Neuronal stem cell (in vitro differentiated cells): Measurements from ENCODE around the gene NCAM2.

Experiments used
- DNase-seq: peaks from one replicate; pipeline ENCODE4 v3.0.0-alpha.2; 2013; ENCODE audit warnings: low spot score
- H2AFZ ChIP-seq: one replicate; pipeline ENCODE4 v1.6.1; 2013; ENCODE audit warnings: mild to moderate bottlenecking, low read length, inconsistent platforms
- H2AK5ac ChIP-seq: 2 replicates; pipeline ENCODE4 v1.6.1; 2013; ENCODE audit warnings: low read depth, mild to moderate bottlenecking, inconsistent platforms, low read length, moderate library complexity, mixed read lengths
- H2BK120ac ChIP-seq: 2 replicates; pipeline ENCODE4 v1.6.1; 2013; ENCODE audit warnings: low read depth, mild to moderate bottlenecking, inconsistent platforms, low read length, moderate library complexity, mixed read lengths
- H2BK12ac ChIP-seq: one replicate; pipeline ENCODE4 v1.6.1; 2013; ENCODE audit warnings: low read length, inconsistent platforms
- H2BK15ac ChIP-seq: 2 replicates; pipeline ENCODE4 v1.6.1; 2013; ENCODE audit warnings: mild to moderate bottlenecking, low read length, inconsistent platforms, mixed read lengths
- H2BK5ac ChIP-seq: one replicate; pipeline ENCODE4 v1.6.1; 2013; ENCODE audit warnings: inconsistent platforms, mild to moderate bottlenecking, low read length, moderate library complexity
- H3K14ac ChIP-seq: one replicate; pipeline ENCODE4 v1.6.1; 2013; ENCODE audit warnings: low read length, inconsistent platforms
- H3K18ac ChIP-seq: 2 replicates; pipeline ENCODE4 v1.6.1; 2013; ENCODE audit warnings: low read length, inconsistent platforms
- H3K23ac ChIP-seq: 2 replicates; pipeline ENCODE4 v1.6.1; 2013; ENCODE audit warnings: low read depth, mild to moderate bottlenecking, mixed read lengths, low read length, inconsistent platforms; ENCODE audit not compliant: poor library complexity
- H3K27ac ChIP-seq: replicated peaks from 3 replicates; pipeline ENCODE4 v1.5.1; 2013; ENCODE audit warnings: low read length, inconsistent platforms
- H3K27me3 ChIP-seq, 3 experiments: 2 replicates each; pipeline ENCODE4 v1.6.1; 2013; ENCODE audit warnings: low read length in 3 of 3, mild to moderate bottlenecking in 2 of 3, inconsistent platforms in 1 of 3, low read depth in 1 of 3, mixed read lengths in 1 of 3, moderate library complexity in 1 of 3; ENCODE audit not compliant: control insufficient read depth in 3 of 3, insufficient read depth in 3 of 3
- H3K36me3 ChIP-seq, 2 donors: replicated peaks in 1 of 2; 2 replicates each; pipeline ENCODE4 v1.6.1; 2013; ENCODE audit warnings: low read length in 2 of 2; ENCODE audit not compliant: control insufficient read depth in 2 of 2, insufficient read depth in 2 of 2
- H3K4ac ChIP-seq: 2 replicates; pipeline ENCODE4 v1.6.1; 2013; ENCODE audit warnings: inconsistent platforms, mild to moderate bottlenecking, low read length, moderate library complexity
- H3K4me1 ChIP-seq, 2 donors: 1 replicate in 1 of 2; 2 replicates in 1 of 2; pipeline ENCODE4 v1.6.1; 2013; ENCODE audit warnings: low read length in 2 of 2, low read depth in 1 of 2; ENCODE audit not compliant: control insufficient read depth in 2 of 2, insufficient read depth in 1 of 2
- H3K4me2 ChIP-seq: one replicate; pipeline ENCODE4 v1.6.1; 2013; ENCODE audit warnings: mild to moderate bottlenecking, low read length, inconsistent platforms; ENCODE audit not compliant: insufficient read depth, poor library complexity, severe bottlenecking
- H3K4me3 ChIP-seq, 2 donors: 2 replicates each; pipeline ENCODE4 v1.5.1; 2013; ENCODE audit warnings: low read length in 2 of 2, mild to moderate bottlenecking in 2 of 2, inconsistent platforms in 1 of 2, moderate library complexity in 1 of 2
- H3K79me1 ChIP-seq: one replicate; pipeline ENCODE4 v1.6.1; 2013; ENCODE audit warnings: low read depth, mild to moderate bottlenecking, inconsistent platforms, low read length, moderate library complexity
- H3K9ac ChIP-seq: one replicate; pipeline ENCODE4 v1.6.1; 2013; ENCODE audit warnings: mild to moderate bottlenecking, low read depth, low read length, inconsistent platforms; ENCODE audit not compliant: poor library complexity
- H3K9me3 ChIP-seq, 2 donors: replicated peaks in 1 of 2; 2 replicates each; pipeline versions ENCODE3 to v1.6.1; 2013; ENCODE audit warnings: low read length in 2 of 2, mild to moderate bottlenecking in 2 of 2, inconsistent platforms in 1 of 2, low read depth in 1 of 2, mixed read lengths in 1 of 2, moderate library complexity in 1 of 2; ENCODE audit not compliant: control insufficient read depth in 2 of 2, insufficient read depth in 1 of 2
- H4K8ac ChIP-seq: one replicate; pipeline ENCODE4 v1.6.1; 2013; ENCODE audit warnings: low read depth, mild to moderate bottlenecking, inconsistent platforms, low read length, moderate library complexity
- H4K91ac ChIP-seq: one replicate; pipeline ENCODE4 v1.6.1; 2013; ENCODE audit warnings: low read length, low read depth, mild to moderate bottlenecking, inconsistent platforms; ENCODE audit not compliant: poor library complexity
- WGBS, 2 donors: extraction: QIAGEN DNeasy Blood & Tissue Kit; methylation state at CpG; one replicate each; pipeline ENCODE4 v1.1.7; 2013; ENCODE audit warnings: missing lambda C conversion rate in 2 of 2, mixed read lengths in 1 of 2; ENCODE audit not compliant: insufficient read length in 2 of 2, insufficient replicate concordance in 1 of 2; ENCODE audit errors: extremely low coverage in 2 of 2; 5-methylcytosine and 5-hydroxymethylcytosine counted together

NCAM2 gene

DNA sequence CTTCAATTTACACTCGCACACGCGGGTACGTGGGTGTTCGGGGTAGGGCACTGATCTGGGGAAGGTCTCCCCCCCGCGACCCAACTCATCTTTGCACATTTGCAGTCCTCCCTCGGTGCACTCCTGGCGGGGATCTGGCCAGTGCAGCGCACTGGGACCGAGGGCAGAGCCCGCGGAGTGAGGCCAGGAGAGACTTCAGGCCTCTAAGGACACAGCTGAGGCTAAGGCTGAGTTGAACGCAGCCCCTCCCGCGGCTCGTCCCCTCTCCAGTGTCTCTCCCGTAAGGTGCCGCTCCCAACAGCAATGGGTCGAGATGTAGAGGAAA, 936 bp upstream of the NCAM2 start:
- Histone ChIP-seq H3K23ac (peak overlapping the region; percentile 17), H3K4me3 (peak overlapping the region; percentile 57 to 88), H3K27me3 (peaks cover 0 to 11% (median 8%) of the 10 kb centered on the region in 3 experiments), H3K9me3 (no peaks in the 10 kb centered on the region), H2BK120ac (no peak overlapping the region), H3K4me1 (no peaks in the 10 kb centered on the region), H3K14ac (no peak overlapping the region), H3K36me3 (no peaks in the 10 kb centered on the region), H2BK12ac (no peak overlapping the region), H2AK5ac (no peak overlapping the region), H2BK5ac (peak overlapping the region; percentile 93), H3K79me1 (no peaks in the 10 kb centered on the region), H3K4ac (no peak overlapping the region), H3K9ac (peak overlapping the region; percentile 7), H4K8ac (no peak overlapping the region), H3K27ac (no peak overlapping the region), H2AFZ (peak overlapping the region; percentile 95), H2BK15ac (no peak overlapping the region), H3K18ac (peak overlapping the region; percentile 95), H3K4me2 (peak overlapping the region; percentile 93), H4K91ac (no peak overlapping the region)
- WGBS, 2 donors = no CpG with 5 or more reads among the region's 20 CpGs
- peak; percentile 20 for DNase-seq

DNA sequence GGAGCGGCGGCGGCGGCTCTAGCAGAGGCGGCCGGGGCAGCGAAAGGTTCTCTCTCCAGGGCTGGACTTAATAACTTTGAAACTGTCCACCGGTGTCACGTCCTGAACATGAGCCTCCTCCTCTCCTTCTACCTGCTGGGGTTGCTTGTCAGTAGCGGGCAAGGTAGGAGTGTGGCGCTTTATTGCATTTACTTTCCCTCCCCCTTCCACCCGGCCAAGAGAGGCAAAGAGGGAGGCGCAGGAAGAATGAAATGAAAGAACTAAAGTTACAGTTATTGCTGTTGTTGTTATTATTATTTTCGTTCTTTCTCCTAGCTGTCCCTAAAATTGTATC, 214 bp downstream of the NCAM2 start:
- DNase-seq = no peak
- Histone ChIP-seq H3K4ac (no peak overlapping the region), H4K8ac (no peak overlapping the region), H3K9ac (no peak overlapping the region), H3K4me3 (peak overlapping the region; percentile 57 to 79), H2BK120ac (no peak overlapping the region), H3K9me3 (no peaks in the 10 kb centered on the region), H2AFZ (peak overlapping the region; percentile 95), H3K18ac (no peak overlapping the region), H3K14ac (no peak overlapping the region), H3K27ac (no peak overlapping the region), H2BK15ac (no peak overlapping the region), H3K36me3 (no peaks in the 10 kb centered on the region), H4K91ac (no peak overlapping the region), H2AK5ac (no peak overlapping the region), H2BK5ac (no peak overlapping the region), H2BK12ac (no peak overlapping the region), H3K4me2 (peak overlapping the region; percentile 94), H3K27me3 (peaks cover 0 to 11% (median 8%) of the 10 kb centered on the region in 3 experiments), H3K4me1 (no peaks in the 10 kb centered on the region), H3K79me1 (no peaks in the 10 kb centered on the region), H3K23ac (no peak overlapping the region)
- WGBS, 2 donors = no CpG with 5 or more reads among the region's 14 CpGs

DNA sequence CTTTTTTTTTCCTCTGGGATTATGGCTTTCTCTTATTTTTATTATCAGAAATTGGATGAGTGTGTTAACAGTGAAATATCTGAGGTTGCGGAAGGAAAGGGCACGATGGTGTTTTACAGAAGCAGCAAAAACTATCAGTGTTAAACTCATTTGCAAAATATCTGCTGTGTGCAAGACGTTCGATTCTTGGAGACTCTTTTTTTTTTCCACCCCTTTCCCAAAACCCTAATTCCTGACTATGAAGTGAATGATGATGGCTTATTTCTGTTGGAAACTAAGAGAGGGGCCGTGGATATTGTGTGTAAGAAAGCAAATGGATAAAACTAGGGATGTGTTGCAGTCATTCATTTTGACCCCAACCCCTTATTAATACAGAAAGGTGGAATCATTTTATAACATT, 677 bp downstream of the NCAM2 start:
- Histone ChIP-seq H2AK5ac (no peak overlapping the region), H3K36me3 (no peaks in the 10 kb centered on the region), H4K8ac (no peak overlapping the region), H3K14ac (no peak overlapping the region), H2AFZ (peak overlapping the region; percentile 95), H3K27me3 (peaks cover 0 to 11% (median 8%) of the 10 kb centered on the region in 3 experiments), H3K23ac (no peak overlapping the region), H3K79me1 (no peaks in the 10 kb centered on the region), H3K9me3 (no peaks in the 10 kb centered on the region), H3K9ac (no peak overlapping the region), H3K4me2 (peak overlapping the region; percentile 94), H3K4me1 (no peaks in the 10 kb centered on the region), H3K4ac (no peak overlapping the region), H4K91ac (no peak overlapping the region), H3K4me3 (peak overlapping the region in 1 of 2 donors; percentile 57), H3K27ac (no peak overlapping the region), H2BK15ac (no peak overlapping the region), H2BK120ac (no peak overlapping the region), H2BK12ac (no peak overlapping the region), H3K18ac (no peak overlapping the region), H2BK5ac (no peak overlapping the region)
- no peak for DNase-seq
- WGBS, 2 donors = no CpG with 5 or more reads among the region's 5 CpGs

DNA sequence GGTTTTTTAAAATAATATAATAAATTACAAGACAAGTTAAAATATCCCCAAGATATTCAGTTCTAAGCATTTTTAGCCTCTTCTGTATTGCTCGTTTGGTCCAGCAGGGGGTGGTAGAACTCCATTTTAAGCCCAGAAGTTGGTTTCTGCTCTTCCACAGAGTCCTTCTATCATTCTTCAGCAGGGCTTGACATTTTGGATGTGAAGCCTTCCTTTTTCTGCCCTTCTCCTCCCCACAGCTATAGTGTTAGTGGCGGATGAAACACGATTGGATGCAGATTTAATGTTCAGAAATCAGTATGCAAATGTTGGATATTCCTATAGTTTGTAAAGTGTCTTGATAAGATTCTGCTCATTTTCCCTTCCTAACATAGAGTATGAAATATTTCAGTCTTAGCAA, 1.4 kb downstream of the NCAM2 start:
- Histone ChIP-seq H3K9me3 (no peaks in the 10 kb centered on the region), H3K18ac (no peak overlapping the region), H4K8ac (no peak overlapping the region), H3K4me2 (no peak overlapping the region), H3K14ac (no peak overlapping the region), H3K79me1 (no peaks in the 10 kb centered on the region), H2BK12ac (no peak overlapping the region), H3K27me3 (peaks cover 0 to 9% (median 8%) of the 10 kb centered on the region in 3 experiments), H2AFZ (no peak overlapping the region), H3K4ac (no peak overlapping the region), H3K27ac (no peak overlapping the region), H3K36me3 (no peaks in the 10 kb centered on the region), H2AK5ac (no peak overlapping the region), H2BK120ac (no peak overlapping the region), H2BK5ac (no peak overlapping the region), H3K9ac (no peak overlapping the region), H4K91ac (no peak overlapping the region), H2BK15ac (no peak overlapping the region), H3K23ac (no peak overlapping the region), H3K4me3 (no peak overlapping the region), H3K4me1 (no peaks in the 10 kb centered on the region)
- DNase-seq = peak; percentile 49
- WGBS, 2 donors = no CpG with 5 or more reads among the region's 3 CpGs
